NCI-H146 (cell line): Measurements from ENCODE around the gene SOCS7.

Experiments used
- DNase-seq: peaks from one replicate; lab custom pipeline; 2025; lab: John Stamatoyannopoulos, UW

SOCS7 gene

GRCh38 chr17:38364741-38365140, 13.1 kb downstream of the SOCS7 start:
- DNase-seq, result no peak

GRCh38 chr17:38369124-38369886, 17.7 kb downstream of the SOCS7 start:
- DNase-seq, result no peak

- DNase-seq, result no peak
These were observed 27.8 kb downstream of the SOCS7 start for GRCh38 chr17:38379448-38379847.

GRCh38 chr17:38395090-38395489, 43.4 kb downstream of the SOCS7 start:
- no peak for DNase-seq

GRCh38 chr17:38397227-38397626, 45.6 kb downstream of the SOCS7 start:
- no peak for DNase-seq

- no peak for DNase-seq
These were observed 48.6 kb downstream of the SOCS7 start for GRCh38 chr17:38400286-38400685.

GRCh38 chr17:38401459-38401858, 49.8 kb downstream of the SOCS7 start:
- no peak for DNase-seq

GRCh38 chr17:38402897-38403296, 51.3 kb downstream of the SOCS7 start:
- no peak for DNase-seq

- DNase-seq, result peak; percentile 65
These were observed 51.8 kb downstream of the SOCS7 start for GRCh38 chr17:38403491-38403890.

- peak; percentile 59 for DNase-seq
These were observed 52.7 kb downstream of the SOCS7 start for GRCh38 chr17:38404174-38404943.

GRCh38 chr17:38405654-38406053, 54.0 kb downstream of the SOCS7 start:
- no peak for DNase-seq

GRCh38 chr17:38410201-38410600, 58.6 kb downstream of the SOCS7 start:
- DNase-seq, result no peak

- DNase-seq, result peak; percentile 95
These were observed 63.9 kb downstream of the SOCS7 start for GRCh38 chr17:38415250-38416194.

GRCh38 chr17:38416840-38417209, 65.2 kb downstream of the SOCS7 start:
- DNase-seq, result no peak

GRCh38 chr17:38417210-38417951, 65.7 kb downstream of the SOCS7 start:
- DNase-seq, result no peak

GRCh38 chr17:38418062-38418692, 66.5 kb downstream of the SOCS7 start:
- no peak for DNase-seq

GRCh38 chr17:38418693-38419507, 67.3 kb downstream of the SOCS7 start:
- peak; percentile 54 for DNase-seq

GRCh38 chr17:38419508-38419981, 67.9 kb downstream of the SOCS7 start:
- DNase-seq, result peak; percentile 54

- no peak for DNase-seq
These were observed 68.9 kb downstream of the SOCS7 start for GRCh38 chr17:38420518-38420917.
